Measurements from ENCODE around the gene ZNF329. TPM values are rescaled to one million over a fixed set of nuclear protein-coding genes. Genes with fewer than 3 reads are reported as not detected.

Gene ZNF329
- polyA plus RNA-seq, 1 of the 3 experiments (the other 2 are of a cell fraction): 3.6 TPM

DNA sequence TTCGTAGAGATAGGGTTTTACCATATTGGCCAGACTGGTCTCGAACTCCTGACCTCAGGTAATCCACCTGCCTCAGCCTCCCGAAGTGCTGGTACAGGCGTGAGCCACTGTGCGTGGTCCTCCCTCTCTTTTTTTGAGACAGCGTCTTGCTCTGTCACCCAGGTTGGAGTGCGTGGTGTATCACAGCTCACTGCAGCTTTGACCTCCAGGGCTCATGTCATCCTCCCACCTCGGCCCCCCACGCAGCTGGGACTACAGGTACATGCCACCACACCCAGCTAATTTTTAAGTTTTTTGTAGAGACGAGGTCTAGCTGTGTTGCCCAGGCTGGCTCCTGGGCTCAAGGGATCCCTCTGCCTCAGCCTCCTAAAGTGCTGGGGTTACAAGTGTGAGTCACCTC lies 70.8 kb downstream of the ZNF329 start:
- Histone ChIP-seq H3K27ac (ENCODE audit: low read depth in 2 of 2, low read length in 1 of 2) (no peak overlapping the region), H3K4me1 (ENCODE audit: control insufficient read depth in 1 of 2, insufficient read depth in 2 of 2, low read depth in 1 of 2, low read length in 1 of 2) (no peaks in the 10 kb centered on the region), H4K20me1 (ENCODE audit: insufficient read depth) (no peaks in the 10 kb centered on the region), H3K4me3 (ENCODE audit: low read depth in 2 of 2, low read length in 1 of 2) (no peak overlapping the region), H3K79me2 (ENCODE audit: insufficient read depth) (no peaks in the 10 kb centered on the region), H3K9me3 (no peaks in the 10 kb centered on the region), H3K9ac (no peak overlapping the region), H2AFZ (ENCODE audit: low read depth) (no peak overlapping the region), H3K9me2 (no peaks in the 10 kb centered on the region), H3K36me3 (replicated peaks in 1 of 2; ENCODE audit: control insufficient read depth in 1 of 2, insufficient read depth in 2 of 2, low read length in 1 of 2) (no peaks in the 10 kb centered on the region), H3F3A (replicated peaks; ENCODE audit: insufficient read depth) (no peaks in the 10 kb centered on the region), H3K27me3 (ENCODE audit: insufficient read depth) (no peaks in the 10 kb centered on the region), H3K4me2 (no peak overlapping the region)
- no peak for DNase-seq
- TF ChIP-seq, protein P1, sequence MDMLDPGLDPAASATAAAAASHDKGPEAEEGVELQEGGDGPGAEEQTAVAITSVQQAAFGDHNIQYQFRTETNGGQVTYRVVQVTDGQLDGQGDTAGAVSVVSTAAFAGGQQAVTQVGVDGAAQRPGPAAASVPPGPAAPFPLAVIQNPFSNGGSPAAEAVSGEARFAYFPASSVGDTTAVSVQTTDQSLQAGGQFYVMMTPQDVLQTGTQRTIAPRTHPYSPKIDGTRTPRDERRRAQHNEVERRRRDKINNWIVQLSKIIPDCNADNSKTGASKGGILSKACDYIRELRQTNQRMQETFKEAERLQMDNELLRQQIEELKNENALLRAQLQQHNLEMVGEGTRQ (IDR thresholded peaks at IDR 0.05; ENCODE audit: borderline replicate concordance, low read depth, low read length): no peak
- CTCF ChIA-PET: no interaction called here
- POLR2A ChIA-PET: no interaction called here
- 16% methylated on average over 10 of the region's 10 CpGs for WGBS (ENCODE audit: low lambda C conversion rate)

Other genes starting within 250 kb of the ZNF329 start
- 1.7 and 3.0 TPM in 2 replicates for gene ZNF417, start 234.2 kb downstream of the ZNF329 start, polyA plus RNA-seq (2012; rRNA removed)
- gene ZNF418, start 215.4 kb downstream of the ZNF329 start, polyA plus RNA-seq (2012; rRNA removed): 0.07 and 0.13 TPM in 2 replicates
- 3.7 and 4.3 TPM in 2 replicates for gene ZNF256, start 203.1 kb downstream of the ZNF329 start, polyA plus RNA-seq (2012; rRNA removed)
- not detected in 2 replicates for gene C19orf18, start 176.3 kb downstream of the ZNF329 start, polyA plus RNA-seq (2012; rRNA removed)
- 2.9 TPM in 2 replicates for gene ZNF606, start 148.0 kb downstream of the ZNF329 start, polyA plus RNA-seq (2012; rRNA removed)
- gene ZSCAN1, start 116.8 kb downstream of the ZNF329 start, polyA plus RNA-seq (2012; rRNA removed): not detected in 2 replicates
- gene ZNF135, start 91.5 kb downstream of the ZNF329 start, polyA plus RNA-seq (2012; rRNA removed): 0.41 and 0.54 TPM in 2 replicates
- 26.7 and 28.6 TPM in 2 replicates for gene ZSCAN18, start 52.6 kb downstream of the ZNF329 start, polyA plus RNA-seq (2012; rRNA removed)
- 3.1 and 4.0 TPM in 2 replicates for gene ZNF274, start 32.3 kb upstream of the ZNF329 start, polyA plus RNA-seq (2012; rRNA removed)
- 0.58 and 0.89 TPM in 2 replicates for gene ZNF544, start 78.1 kb upstream of the ZNF329 start, polyA plus RNA-seq (2012; rRNA removed)
- 1.4 and 1.8 TPM in 2 replicates for gene ZNF8, start 128.2 kb upstream of the ZNF329 start, polyA plus RNA-seq (2012; rRNA removed)
- 69.4 and 85.3 TPM in 2 replicates for gene ERVK3-1, start 154.6 kb upstream of the ZNF329 start, polyA plus RNA-seq (2012; rRNA removed)
- 2.3 and 2.9 TPM in 2 replicates for gene ZSCAN22, start 176.2 kb upstream of the ZNF329 start, polyA plus RNA-seq (2012; rRNA removed)
- gene A1BG, start 202.7 kb upstream of the ZNF329 start, polyA plus RNA-seq (2012; rRNA removed): 61.4 and 62.6 TPM in 2 replicates
- 1.0 and 1.1 TPM in 2 replicates for gene ZNF497, start 212.0 kb upstream of the ZNF329 start, polyA plus RNA-seq (2012; rRNA removed)
- gene ZNF837, start 230.2 kb upstream of the ZNF329 start, polyA plus RNA-seq (2012; rRNA removed): 1.2 and 1.6 TPM in 2 replicates
- gene RPS5, start 236.5 kb upstream of the ZNF329 start, polyA plus RNA-seq (2012; rRNA removed): 3,905 and 4,334 TPM in 2 replicates
- 0.13 TPM in 1 of 2 replicates, not detected in the other for gene RNF225, start 244.9 kb upstream of the ZNF329 start, polyA plus RNA-seq (2012; rRNA removed)